Activated T-cell treated with anti-CD3 and anti-CD28 coated beads, Interleukin-2, amount 50 U/mL, for 24 hours (primary cell): ENCODE results near the gene PI4KA.

Experiments
- DNase-seq: peaks from one replicate; pipeline ENCODE4 v3.0.0-alpha.2; 2020
- H3K27ac Mint-ChIP-seq: 2 replicates; pipeline ENCODE4 v1.8.0; 2020; ENCODE audit warnings: mild to moderate bottlenecking, mixed read lengths
- H3K27me3 Mint-ChIP-seq: 2 replicates; pipeline ENCODE4 v1.8.0; 2020; ENCODE audit warnings: mixed read lengths
- H3K36me3 Mint-ChIP-seq: 2 replicates; pipeline ENCODE4 v1.8.0; 2020; ENCODE audit warnings: low read depth, mixed read lengths
- H3K4me1 Mint-ChIP-seq: 2 replicates; pipeline ENCODE4 v1.8.0; 2020; ENCODE audit warnings: low read depth, mixed read lengths
- H3K4me3 Mint-ChIP-seq: 2 replicates; pipeline ENCODE4 v1.8.0; 2020; ENCODE audit warnings: mild to moderate bottlenecking, moderate library complexity, mixed read lengths
- H3K9me3 Mint-ChIP-seq: 2 replicates; pipeline ENCODE4 v1.8.0; 2020; ENCODE audit warnings: mixed read lengths

The PI4KA gene

GRCh38 chr22:20758688-20759087 lies 99.9 kb downstream of the PI4KA start:
- DNase-seq: no peak
- Mint-ChIP-seq H3K4me3 (no peak overlapping the region), H3K4me1 (no peaks in the 10 kb centered on the region), H3K9me3 (no peaks in the 10 kb centered on the region), H3K36me3 (peaks cover 66% of the 10 kb centered on the region), H3K27ac (no peak overlapping the region), H3K27me3 (no peaks in the 10 kb centered on the region)

DNA sequence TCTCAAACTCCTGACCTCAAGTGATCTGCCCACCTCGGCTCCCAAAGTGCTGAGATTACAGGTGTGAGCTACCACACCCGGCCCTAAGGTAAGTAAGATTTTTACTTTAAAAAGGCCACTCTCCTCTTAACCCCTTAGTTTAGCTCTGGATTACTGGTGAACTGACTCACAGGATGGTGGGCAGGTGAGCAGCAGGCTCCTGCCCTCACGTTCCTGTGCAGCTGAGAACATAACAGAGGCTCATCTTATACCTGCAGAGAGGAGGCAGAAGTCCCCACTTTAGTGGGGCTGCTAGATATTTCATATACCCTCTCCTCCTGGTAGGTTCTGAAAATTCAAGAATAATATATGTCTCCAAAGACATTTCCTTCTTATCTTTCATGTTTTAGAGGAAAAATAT lies 101.8 kb downstream of the PI4KA start:
- no peaks in the 10 kb centered on the region for H3K4me1 Mint-ChIP-seq
- H3K27me3 Mint-ChIP-seq: no peaks in the 10 kb centered on the region
- no peaks in the 10 kb centered on the region for H3K9me3 Mint-ChIP-seq
- peaks cover 67% of the 10 kb centered on the region for H3K36me3 Mint-ChIP-seq
- H3K4me3 Mint-ChIP-seq: no peak overlapping the region
- DNase-seq: no peak
- no peak overlapping the region for H3K27ac Mint-ChIP-seq

GRCh38 chr22:20752873-20753272 lies 105.7 kb downstream of the PI4KA start:
- DNase-seq: no peak
- Mint-ChIP-seq H3K36me3 (peaks cover 76% of the 10 kb centered on the region), H3K27ac (no peak overlapping the region), H3K4me3 (no peak overlapping the region), H3K9me3 (no peaks in the 10 kb centered on the region), H3K4me1 (peaks cover 17% of the 10 kb centered on the region), H3K27me3 (no peaks in the 10 kb centered on the region)

DNA sequence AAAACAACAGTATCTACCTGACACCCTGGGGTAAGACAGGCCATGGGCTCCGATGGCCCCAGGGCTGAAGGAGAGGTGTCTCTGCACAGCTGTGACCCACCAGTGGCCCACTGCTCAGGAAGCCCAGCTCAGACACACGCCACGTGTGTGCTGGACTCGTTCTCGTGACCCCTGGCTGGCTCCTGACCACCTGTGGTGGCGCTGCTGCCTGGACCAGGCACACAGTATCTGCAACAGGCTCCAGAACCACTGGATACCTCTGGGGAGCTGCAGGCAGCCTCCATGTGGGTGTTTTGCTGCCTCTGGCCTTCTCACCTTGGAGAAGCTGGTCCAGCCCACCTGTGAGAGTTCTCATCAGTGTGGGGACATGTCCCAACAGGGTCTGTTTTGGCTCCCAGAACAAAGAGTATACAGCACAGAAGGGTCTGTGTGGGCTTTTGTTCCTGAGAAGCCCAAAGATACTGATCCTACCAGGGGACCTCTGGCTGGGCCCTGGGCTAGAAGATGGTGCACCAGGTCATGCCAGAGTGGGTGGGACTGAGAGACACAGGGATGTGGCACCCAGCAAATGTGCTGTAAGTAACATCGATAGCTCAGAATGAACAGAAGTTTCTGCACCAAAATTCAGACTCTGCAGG lies 106.4 kb downstream of the PI4KA start:
- peaks cover 79% of the 10 kb centered on the region for H3K36me3 Mint-ChIP-seq
- H3K9me3 Mint-ChIP-seq: no peaks in the 10 kb centered on the region
- no peak overlapping the region for H3K4me3 Mint-ChIP-seq
- no peak for DNase-seq
- H3K27me3 Mint-ChIP-seq: no peaks in the 10 kb centered on the region
- peaks cover 17% of the 10 kb centered on the region for H3K4me1 Mint-ChIP-seq
- no peak overlapping the region for H3K27ac Mint-ChIP-seq

DNA sequence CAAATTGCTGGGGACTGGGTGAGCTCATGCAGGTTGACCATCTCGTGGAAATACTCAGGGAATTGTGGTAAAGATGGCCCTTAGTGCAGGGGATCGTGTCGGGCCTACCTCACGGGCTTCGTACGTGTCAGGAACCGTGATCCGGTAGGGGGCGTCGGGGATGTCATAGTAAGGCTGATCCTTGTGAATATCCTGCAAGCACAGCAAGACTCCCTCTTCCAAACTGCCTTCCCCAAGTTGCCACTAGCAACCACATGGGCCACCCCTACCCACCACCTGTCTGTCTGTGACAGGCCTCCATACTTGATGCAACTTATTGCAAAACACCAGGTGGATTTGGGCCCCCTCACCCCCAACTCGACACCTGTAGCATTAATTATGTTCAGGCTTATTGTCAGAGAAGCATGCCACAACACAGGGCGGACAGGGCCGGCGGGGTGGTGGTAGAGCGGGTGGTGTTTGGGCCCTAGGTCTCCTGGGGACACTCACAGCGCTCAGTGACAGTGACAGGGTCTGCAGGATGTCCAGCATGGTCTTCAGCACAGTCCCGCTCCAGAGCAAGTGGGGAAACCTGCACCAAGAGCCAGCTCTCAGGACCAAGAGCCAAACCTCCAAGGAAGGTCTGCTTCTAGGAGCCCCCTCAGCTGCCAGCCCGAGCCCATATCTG lies 107.3 kb downstream of the PI4KA start:
- H3K4me1 Mint-ChIP-seq: peaks cover 17% of the 10 kb centered on the region
- DNase-seq: no peak
- H3K36me3 Mint-ChIP-seq: peaks cover 82% of the 10 kb centered on the region
- H3K27me3 Mint-ChIP-seq: no peaks in the 10 kb centered on the region
- H3K4me3 Mint-ChIP-seq: no peak overlapping the region
- no peak overlapping the region for H3K27ac Mint-ChIP-seq
- H3K9me3 Mint-ChIP-seq: no peaks in the 10 kb centered on the region

- DNase-seq: peak; percentile 54
- Mint-ChIP-seq H3K27me3 (no peaks in the 10 kb centered on the region), H3K4me3 (no peak overlapping the region), H3K9me3 (no peaks in the 10 kb centered on the region), H3K4me1 (peaks cover 17% of the 10 kb centered on the region), H3K36me3 (peaks cover 79% of the 10 kb centered on the region), H3K27ac (peak overlapping the region; percentile 61)
Observed at GRCh38 chr22:20750461-20751184, 108.0 kb downstream of the PI4KA start.

DNA sequence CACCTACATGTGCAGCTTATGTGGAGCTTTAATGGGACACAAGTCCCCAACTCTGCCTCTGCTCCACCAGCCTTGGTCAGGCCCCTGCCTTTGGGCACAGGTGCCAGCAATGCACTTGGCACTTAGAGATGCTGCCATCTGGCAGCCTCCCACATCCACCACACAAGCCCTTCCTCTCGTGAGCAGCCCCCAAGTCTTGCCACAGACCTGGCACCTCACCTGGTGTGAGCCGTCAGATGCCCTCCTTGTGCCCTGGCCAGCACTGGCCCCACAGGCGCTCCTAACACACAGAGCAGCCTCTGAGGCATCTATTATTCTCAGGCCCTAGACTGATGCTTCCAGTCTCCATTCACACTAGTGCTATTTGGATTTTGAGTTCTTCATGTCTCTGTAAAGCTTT lies 109.2 kb downstream of the PI4KA start:
- Mint-ChIP-seq H3K4me3 (no peak overlapping the region), H3K27ac (peak overlapping the region; percentile 84), H3K36me3 (peaks cover 89% of the 10 kb centered on the region), H3K27me3 (no peaks in the 10 kb centered on the region), H3K4me1 (peaks cover 17% of the 10 kb centered on the region), H3K9me3 (no peaks in the 10 kb centered on the region)
- no peak for DNase-seq

DNA sequence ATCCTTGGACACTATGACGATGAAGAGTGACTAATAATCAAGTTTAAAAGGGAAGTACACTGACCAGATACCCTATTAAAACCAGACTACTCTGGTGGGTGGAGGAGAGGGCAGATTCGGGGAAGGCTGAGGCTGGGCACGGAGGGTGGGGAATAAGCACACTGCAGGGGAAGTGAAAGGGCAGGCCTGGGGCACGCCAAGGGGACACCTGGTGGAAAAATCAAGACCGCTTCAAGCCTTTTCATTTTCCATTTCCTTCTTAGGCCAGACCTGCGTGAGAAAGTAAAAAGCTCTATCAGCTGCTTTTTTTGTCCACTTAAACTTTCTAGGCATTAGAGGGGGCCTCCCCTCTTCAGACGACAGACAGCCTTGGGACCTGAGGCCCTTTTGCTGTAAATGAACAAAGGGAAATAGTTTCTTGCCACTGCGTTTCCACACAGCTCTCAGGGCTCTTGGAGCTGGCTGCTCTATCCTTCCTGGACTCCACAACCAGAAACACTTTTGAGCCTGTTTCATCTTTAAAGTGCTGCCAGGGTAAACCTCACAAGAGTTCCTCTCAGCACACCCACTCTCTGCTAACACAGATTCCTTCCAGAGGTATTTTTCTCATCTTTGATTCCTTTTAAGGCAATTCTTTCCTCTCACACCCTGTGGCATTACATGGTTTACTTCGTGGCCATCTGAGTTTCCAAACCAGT lies 109.7 kb downstream of the PI4KA start:
- H3K4me3 Mint-ChIP-seq: no peak overlapping the region
- H3K36me3 Mint-ChIP-seq: peaks cover 89% of the 10 kb centered on the region
- no peaks in the 10 kb centered on the region for H3K9me3 Mint-ChIP-seq
- DNase-seq: no peak
- peaks cover 17% of the 10 kb centered on the region for H3K4me1 Mint-ChIP-seq
- H3K27ac Mint-ChIP-seq: peak overlapping the region; percentile 84
- H3K27me3 Mint-ChIP-seq: no peaks in the 10 kb centered on the region

GRCh38 chr22:20748082-20748481 lies 110.5 kb downstream of the PI4KA start:
- peaks cover 88% of the 10 kb centered on the region for H3K36me3 Mint-ChIP-seq

GRCh38 chr22:20747223-20747622 lies 111.4 kb downstream of the PI4KA start:
- H3K36me3 Mint-ChIP-seq: peaks cover 87% of the 10 kb centered on the region
- no peak for DNase-seq
- H3K4me3 Mint-ChIP-seq: no peak overlapping the region
- H3K27ac Mint-ChIP-seq: no peak overlapping the region
- no peaks in the 10 kb centered on the region for H3K9me3 Mint-ChIP-seq
- no peaks in the 10 kb centered on the region for H3K27me3 Mint-ChIP-seq
- peaks cover 17% of the 10 kb centered on the region for H3K4me1 Mint-ChIP-seq

More at GRCh38 chr22:20748082-20748481, 110.5 kb downstream of the PI4KA start:
- H3K4me1 Mint-ChIP-seq: peaks cover 17% of the 10 kb centered on the region
- no peak overlapping the region for H3K27ac Mint-ChIP-seq
- H3K27me3 Mint-ChIP-seq: no peaks in the 10 kb centered on the region
- no peak overlapping the region for H3K4me3 Mint-ChIP-seq
- H3K9me3 Mint-ChIP-seq: no peaks in the 10 kb centered on the region
- no peak for DNase-seq

- Mint-ChIP-seq H3K4me3 (no peak overlapping the region), H3K27me3 (no peaks in the 10 kb centered on the region), H3K4me1 (peaks cover 17% of the 10 kb centered on the region), H3K36me3 (peaks cover 90% of the 10 kb centered on the region), H3K9me3 (no peaks in the 10 kb centered on the region), H3K27ac (no peak overlapping the region)
- DNase-seq: no peak
Observed at GRCh38 chr22:20746431-20747189, 112.0 kb downstream of the PI4KA start.

GRCh38 chr22:20745119-20745518 lies 113.5 kb downstream of the PI4KA start:
- DNase-seq: no peak
- peaks cover 90% of the 10 kb centered on the region for H3K36me3 Mint-ChIP-seq
- no peak overlapping the region for H3K27ac Mint-ChIP-seq
- H3K4me3 Mint-ChIP-seq: no peak overlapping the region
- H3K9me3 Mint-ChIP-seq: no peaks in the 10 kb centered on the region
- peaks cover 4% of the 10 kb centered on the region for H3K4me1 Mint-ChIP-seq
- no peaks in the 10 kb centered on the region for H3K27me3 Mint-ChIP-seq

GRCh38 chr22:20744456-20744855 lies 114.2 kb downstream of the PI4KA start:
- no peak overlapping the region for H3K27ac Mint-ChIP-seq

GRCh38 chr22:20742764-20743163 lies 115.8 kb downstream of the PI4KA start:
- H3K9me3 Mint-ChIP-seq: no peaks in the 10 kb centered on the region
- H3K4me1 Mint-ChIP-seq: no peaks in the 10 kb centered on the region
- no peaks in the 10 kb centered on the region for H3K27me3 Mint-ChIP-seq
- H3K4me3 Mint-ChIP-seq: no peak overlapping the region
- peaks cover 82% of the 10 kb centered on the region for H3K36me3 Mint-ChIP-seq
- DNase-seq: no peak
- H3K27ac Mint-ChIP-seq: no peak overlapping the region

More at GRCh38 chr22:20744456-20744855, 114.2 kb downstream of the PI4KA start:
- H3K4me1 Mint-ChIP-seq: peaks cover 4% of the 10 kb centered on the region
- no peak overlapping the region for H3K4me3 Mint-ChIP-seq
- H3K27me3 Mint-ChIP-seq: no peaks in the 10 kb centered on the region
- H3K9me3 Mint-ChIP-seq: no peaks in the 10 kb centered on the region
- no peak for DNase-seq
- H3K36me3 Mint-ChIP-seq: peaks cover 85% of the 10 kb centered on the region
